AG04450 (cell line): ENCODE data around the gene THTPA. TPM values are rescaled to one million over a fixed set of nuclear protein-coding genes. Genes with fewer than 3 reads are reported as not detected.

Experiments
- CTCF ChIA-PET: fragments of 300-600, 350-600 bp; formaldehyde crosslinking; extraction: SDS; loops from one replicate; lab custom pipeline; 2022; ENCODE audit warnings: antibody characterized with exemption, inconsistent platforms; lab: Charles Lee
- POLR2A ChIA-PET: fragments of 350-600 bp; formaldehyde crosslinking; extraction: SDS; loops from one replicate; lab custom pipeline; 2021; ENCODE audit warnings: antibody characterized with exemption, inconsistent platforms; lab: Yijun Ruan, JAX
- DNase-seq: peaks from one replicate; pipeline ENCODE4 v3.0.0-alpha.2; 2011; ENCODE audit warnings: low read depth, low spot score
- H3K27ac ChIP-seq: one replicate; pipeline ENCODE4 v1.5.1; 2012; ENCODE audit warnings: low read depth, low read length, control low read depth
- H3K27me3 ChIP-seq: one replicate; pipeline ENCODE4 v1.6.0; 2012; ENCODE audit warnings: low read length; ENCODE audit not compliant: control insufficient read depth, insufficient read depth
- H3K4me3 ChIP-seq: 2 replicates; pipeline ENCODE4 v1.5.1; 2011; ENCODE audit warnings: mild to moderate bottlenecking, low read depth, low read length, control low read depth
- H3K9me3 ChIP-seq: 2 replicates; pipeline ENCODE4 v1.5.1; 2012; ENCODE audit warnings: low read length; ENCODE audit not compliant: control insufficient read depth, insufficient read depth
- polyA plus RNA-seq: library from polyadenylated mRNA; depleted of rRNA; stranded (reverse); fragments of >200 nt; gene quantifications from 2 replicates; pipeline ENCODE4 v1.2.3, GENCODE V29; 2011
- TF ChIP-seq, protein P1 (sequence below): IDR thresholded peaks from 2 replicates; pipeline ENCODE4 v1.5.1; 2011; ENCODE audit warnings: low read depth, low read length, control low read depth, inconsistent platforms

Gene THTPA
- polyA plus RNA-seq, 1 experiment: 4.9 TPM

DNA sequence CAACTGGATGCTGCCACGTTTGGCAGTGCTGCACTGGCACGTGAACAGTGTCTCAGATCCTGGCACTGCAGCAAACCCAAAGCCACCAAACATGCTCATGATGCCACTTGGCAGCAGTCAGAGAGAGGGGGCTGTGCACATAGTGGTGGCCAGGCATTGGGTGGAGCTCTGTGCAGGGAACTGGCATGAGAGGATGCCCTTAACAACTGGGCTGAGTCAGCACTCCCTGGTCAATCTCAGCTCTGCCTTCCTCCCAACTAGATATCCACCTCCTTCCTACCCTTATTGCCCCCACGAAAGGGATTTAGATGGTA is 41.5 kb upstream of the THTPA start:
- Histone ChIP-seq H3K27ac (no peak overlapping the region), H3K4me3 (no peak overlapping the region), H3K27me3 (no peaks in the 10 kb centered on the region), H3K9me3 (no peaks in the 10 kb centered on the region)
- TF ChIP-seq, protein P1, sequence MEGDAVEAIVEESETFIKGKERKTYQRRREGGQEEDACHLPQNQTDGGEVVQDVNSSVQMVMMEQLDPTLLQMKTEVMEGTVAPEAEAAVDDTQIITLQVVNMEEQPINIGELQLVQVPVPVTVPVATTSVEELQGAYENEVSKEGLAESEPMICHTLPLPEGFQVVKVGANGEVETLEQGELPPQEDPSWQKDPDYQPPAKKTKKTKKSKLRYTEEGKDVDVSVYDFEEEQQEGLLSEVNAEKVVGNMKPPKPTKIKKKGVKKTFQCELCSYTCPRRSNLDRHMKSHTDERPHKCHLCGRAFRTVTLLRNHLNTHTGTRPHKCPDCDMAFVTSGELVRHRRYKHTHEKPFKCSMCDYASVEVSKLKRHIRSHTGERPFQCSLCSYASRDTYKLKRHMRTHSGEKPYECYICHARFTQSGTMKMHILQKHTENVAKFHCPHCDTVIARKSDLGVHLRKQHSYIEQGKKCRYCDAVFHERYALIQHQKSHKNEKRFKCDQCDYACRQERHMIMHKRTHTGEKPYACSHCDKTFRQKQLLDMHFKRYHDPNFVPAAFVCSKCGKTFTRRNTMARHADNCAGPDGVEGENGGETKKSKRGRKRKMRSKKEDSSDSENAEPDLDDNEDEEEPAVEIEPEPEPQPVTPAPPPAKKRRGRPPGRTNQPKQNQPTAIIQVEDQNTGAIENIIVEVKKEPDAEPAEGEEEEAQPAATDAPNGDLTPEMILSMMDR: no peak
- POLR2A ChIA-PET: no interaction called here
- no peak for DNase-seq
- CTCF ChIA-PET: no interaction called here

DNA sequence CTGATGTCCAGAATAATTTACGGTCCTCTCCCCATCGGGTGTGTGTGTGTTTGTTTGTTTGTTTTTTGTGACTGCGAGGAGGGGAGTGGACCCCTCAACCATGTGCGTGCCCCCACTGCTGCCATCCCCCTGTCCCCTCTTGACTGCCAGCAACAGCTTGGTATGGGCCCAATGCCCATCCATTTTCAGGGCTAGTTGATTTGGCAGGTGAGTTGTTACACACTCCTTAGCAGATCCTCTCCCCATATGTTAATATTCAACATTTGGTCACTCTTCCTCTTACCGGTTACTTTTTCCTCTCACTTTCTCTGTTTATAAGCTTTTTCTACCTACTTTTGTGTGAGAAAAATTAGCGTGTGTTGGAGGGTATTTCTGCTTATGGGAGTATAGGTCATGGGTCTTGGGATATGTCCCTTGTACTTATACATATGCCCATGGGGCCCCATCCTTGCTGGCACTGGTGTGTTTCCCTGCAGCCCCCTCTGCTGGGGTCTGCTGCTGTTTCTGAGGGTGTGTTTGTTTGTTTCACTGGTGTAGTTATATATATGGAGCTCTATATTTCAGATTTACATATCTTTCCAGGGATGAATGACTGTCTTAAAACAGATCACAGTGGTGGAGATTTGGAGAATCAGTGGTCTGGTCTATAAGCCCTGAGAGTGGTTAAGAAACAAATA is 38.3 kb upstream of the THTPA start:
- Histone ChIP-seq H3K27ac (no peak overlapping the region), H3K9me3 (no peaks in the 10 kb centered on the region; the same call in 1 of the 2 replicates), H3K4me3 (no peak overlapping the region), H3K27me3 (no peaks in the 10 kb centered on the region)
- ChIA-PET CTCF (interaction anchor here (1.0 to 1.4 kb wide), 3 partner anchors 20 to 71 kb away, joined by 3 to 5 read pairs (median 3); no protein-coding TSS in a partner anchor), POLR2A (no interaction called here)
- no peak for DNase-seq
- TF ChIP-seq, protein P1: no peak

DNA sequence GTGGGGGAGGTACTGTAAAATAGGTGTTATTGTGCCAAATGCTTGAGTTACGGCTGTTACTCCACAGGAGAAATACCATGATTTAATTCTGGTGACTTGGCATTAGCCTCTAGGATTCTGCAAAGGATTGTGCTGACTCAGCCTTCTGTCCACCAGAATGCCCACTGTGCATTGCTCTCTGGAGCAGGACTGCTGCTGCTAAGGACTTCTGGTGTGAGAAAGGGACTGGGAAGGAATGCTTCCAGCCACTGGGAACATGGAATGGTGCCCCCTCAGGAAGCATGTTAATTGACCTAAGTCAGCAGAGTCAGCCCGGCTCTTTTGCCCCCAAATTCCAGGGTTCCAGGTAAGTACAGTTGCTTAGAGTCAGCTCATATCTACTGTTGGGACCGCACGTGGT is 37.4 kb upstream of the THTPA start:
- Histone ChIP-seq H3K27me3 (no peaks in the 10 kb centered on the region), H3K27ac (no peak overlapping the region), H3K4me3 (no peak overlapping the region), H3K9me3 (no peaks in the 10 kb centered on the region; the same call in 1 of the 2 replicates)
- TF ChIP-seq, protein P1: no peak
- no peak for DNase-seq
- POLR2A ChIA-PET: no interaction called here
- CTCF ChIA-PET: interaction anchor here (1.0 kb wide), 1 partner anchor 70 kb away, joined by 3 read pairs; no protein-coding TSS in a partner anchor

DNA sequence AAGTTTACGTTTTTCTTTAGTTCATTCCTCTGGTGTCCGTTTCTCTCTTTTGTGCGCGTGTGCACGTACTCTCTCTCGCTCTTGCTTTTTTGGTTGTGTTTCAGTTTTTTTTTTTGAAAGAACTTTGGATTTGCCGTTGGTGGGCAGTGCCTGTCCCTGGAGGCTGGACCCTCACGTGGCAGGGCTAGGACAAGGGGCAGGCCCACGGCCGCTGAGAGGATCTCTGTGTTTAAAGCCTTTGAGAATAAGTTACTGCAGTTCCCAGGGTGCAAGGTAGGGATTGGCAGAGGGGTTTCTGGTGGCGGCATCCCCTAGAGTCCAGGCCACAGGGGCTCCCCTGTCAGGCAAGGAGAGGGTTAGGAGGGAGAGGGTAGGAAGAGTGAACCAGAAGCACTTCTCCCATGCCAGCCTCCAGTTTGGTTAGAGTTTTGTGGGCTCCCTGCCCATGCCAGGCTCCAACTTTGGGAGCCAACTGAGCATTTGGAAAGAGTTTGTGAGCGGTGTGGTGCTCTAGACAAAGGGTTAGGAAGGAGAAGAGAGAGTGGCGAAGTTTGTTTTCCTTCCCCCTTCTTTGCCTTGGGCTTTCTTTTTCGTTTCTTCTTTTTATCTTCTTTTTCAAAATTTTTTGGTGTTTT is 35.1 kb upstream of the THTPA start:
- H3K4me3 ChIP-seq: no peak overlapping the region
- H3K9me3 ChIP-seq: no peaks in the 10 kb centered on the region; the same call in 1 of the 2 replicates
- DNase-seq: no peak
- H3K27me3 ChIP-seq: no peaks in the 10 kb centered on the region
- TF ChIP-seq, protein P1: no peak
- ChIA-PET CTCF (no interaction called here), POLR2A (no interaction called here)
- H3K27ac ChIP-seq: no peak overlapping the region

DNA sequence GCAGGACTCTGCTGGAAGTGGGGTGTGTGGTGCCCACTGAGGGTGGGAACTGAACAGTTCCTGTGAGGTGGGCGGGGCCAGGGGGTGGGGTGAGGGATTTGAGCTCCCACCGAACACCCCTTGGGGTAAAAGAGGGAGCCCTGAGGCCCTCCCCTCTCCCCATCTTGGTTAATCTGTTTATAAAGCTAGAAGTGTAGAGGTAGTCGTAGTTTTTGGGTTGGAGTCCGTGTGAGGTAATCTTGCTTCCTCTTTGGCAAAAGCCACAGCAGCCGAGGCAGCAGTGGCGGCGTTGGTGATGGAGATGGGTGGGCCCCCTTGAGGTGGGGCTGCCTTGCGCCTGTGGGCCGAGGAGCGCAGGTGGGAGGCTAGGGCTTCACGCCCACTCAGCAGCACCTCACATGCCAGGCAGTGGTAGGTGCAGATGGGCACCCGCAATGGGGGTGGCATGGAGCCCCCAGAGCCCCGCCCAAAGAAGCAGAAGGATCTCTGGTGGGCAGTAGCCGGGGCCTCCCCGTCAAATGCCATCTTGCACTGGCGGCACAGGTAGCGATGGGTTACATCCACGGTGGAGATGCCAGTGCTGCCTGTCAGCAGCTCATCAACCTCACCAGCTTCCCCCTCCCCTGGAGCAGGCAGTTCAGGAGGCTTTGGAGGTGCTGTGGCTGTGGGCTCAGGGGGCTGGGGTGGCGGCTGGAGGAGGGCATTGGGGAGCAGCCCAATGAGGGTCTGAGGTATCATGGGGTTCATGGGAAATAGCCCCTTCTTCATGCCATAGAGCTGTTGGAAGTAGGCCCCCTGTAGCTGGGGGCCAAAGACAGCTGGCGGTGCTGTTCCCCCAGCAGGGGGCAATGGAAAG is 34.1 kb upstream of the THTPA start:
- POLR2A ChIA-PET: no interaction called here
- CTCF ChIA-PET: no interaction called here

More for the DNA sequence above, 34.1 kb upstream of the THTPA start:
- Histone ChIP-seq H3K27ac (no peak overlapping the region), H3K4me3 (no peak overlapping the region), H3K27me3 (no peaks in the 10 kb centered on the region), H3K9me3 (no peaks in the 10 kb centered on the region; the same call in 1 of the 2 replicates)
- DNase-seq: no peak
- TF ChIP-seq, protein P1: no peak
